SK-N-MC (cell line): ENCODE measurements around the gene NDUFA13.

ENCODE experiments used
- EZH2 ChIP-seq: fragments of 200-600 bp; sonication (generic); IDR thresholded peaks from one replicate; pipeline ENCODE4 v1.6.1; 2017; ENCODE audit warnings: antibody characterized with exemption
- POLR2AphosphoS5 ChIP-seq: IDR thresholded peaks from 2 replicates; pipeline ENCODE4 v1.6.1; 2012; ENCODE audit warnings: mild to moderate bottlenecking, low read depth, low read length, borderline replicate concordance

- TF ChIP-seq POLR2AphosphoS5 (no peak), EZH2 (no peak)
Measured at GRCh38 chr19:19568802-19569756, 53.1 kb downstream of the NDUFA13 start.
